Lung microvascular endothelial cell (primary cell): ENCODE data around the gene ALB. TPM values are rescaled to one million over a fixed set of nuclear protein-coding genes. Genes with fewer than 3 reads are reported as not detected.

Source experiments
- DNase-seq, 2 donors: peaks; one replicate each; pipeline versions ENCODE4 v3.0.0 to v3.0.0-alpha.2; 2010; ENCODE audit warnings: low read depth in 2 of 2
- total RNA-seq: library from RNA; depleted of rRNA; stranded (reverse); fragments of >200 nt; gene quantifications from 2 replicates; pipeline ENCODE4 v1.2.1, GENCODE V29; 2014

The ALB gene
- total RNA-seq, 1 donor from 2014 or later: not detected

DNA sequence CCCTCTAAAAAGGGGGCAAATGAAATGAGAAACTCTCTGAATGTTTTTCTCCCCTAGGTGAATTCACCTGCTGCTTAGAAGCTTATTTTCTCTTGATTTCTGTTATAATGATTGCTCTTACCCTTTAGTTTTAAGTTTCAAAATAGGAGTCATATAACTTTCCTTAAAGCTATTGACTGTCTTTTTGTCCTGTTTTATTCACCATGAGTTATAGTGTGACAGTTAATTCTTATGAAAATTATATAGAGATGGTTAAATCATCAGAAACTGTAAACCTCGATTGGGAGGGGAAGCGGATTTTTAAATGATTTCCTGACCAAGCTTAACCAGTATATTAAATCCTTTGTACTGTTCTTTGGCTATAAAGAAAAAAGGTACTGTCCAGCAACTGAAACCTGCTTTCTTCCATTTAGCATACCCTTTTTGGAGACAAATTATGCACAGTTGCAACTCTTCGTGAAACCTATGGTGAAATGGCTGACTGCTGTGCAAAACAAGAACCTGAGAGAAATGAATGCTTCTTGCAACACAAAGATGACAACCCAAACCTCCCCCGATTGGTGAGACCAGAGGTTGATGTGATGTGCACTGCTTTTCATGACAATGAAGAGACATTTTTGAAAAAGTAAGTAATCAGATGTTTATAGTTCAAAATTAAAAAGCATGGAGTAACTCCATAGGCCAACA lies 4.2 kb downstream of the ALB start:
- DNase-seq: no peak

DNA sequence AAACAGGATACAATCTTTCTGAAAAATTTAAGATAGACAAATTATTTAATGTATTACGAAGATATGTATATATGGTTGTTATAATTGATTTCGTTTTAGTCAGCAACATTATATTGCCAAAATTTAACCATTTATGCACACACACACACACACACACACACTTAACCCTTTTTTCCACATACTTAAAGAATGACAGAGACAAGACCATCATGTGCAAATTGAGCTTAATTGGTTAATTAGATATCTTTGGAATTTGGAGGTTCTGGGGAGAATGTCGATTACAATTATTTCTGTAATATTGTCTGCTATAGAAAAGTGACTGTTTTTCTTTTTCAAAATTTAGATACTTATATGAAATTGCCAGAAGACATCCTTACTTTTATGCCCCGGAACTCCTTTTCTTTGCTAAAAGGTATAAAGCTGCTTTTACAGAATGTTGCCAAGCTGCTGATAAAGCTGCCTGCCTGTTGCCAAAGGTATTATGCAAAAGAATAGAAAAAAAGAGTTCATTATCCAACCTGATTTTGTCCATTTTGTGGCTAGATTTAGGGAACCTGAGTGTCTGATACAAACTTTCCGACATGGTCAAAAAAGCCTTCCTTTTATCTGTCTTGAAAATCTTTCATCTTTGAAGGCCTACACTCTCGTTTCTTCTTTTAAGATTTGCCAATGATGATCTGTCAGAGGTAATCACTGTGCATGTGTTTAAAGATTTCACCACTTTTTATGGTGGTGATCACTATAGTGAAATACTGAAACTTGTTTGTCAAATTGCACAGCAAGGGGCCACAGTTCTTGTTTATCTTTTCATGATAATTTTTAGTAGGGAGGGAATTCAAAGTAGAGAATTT lies 5.2 kb downstream of the ALB start:
- DNase-seq: no peak

- no peak for DNase-seq
These were observed 6.0 kb downstream of the ALB start for GRCh38 chr4:73409978-73410548.

DNA sequence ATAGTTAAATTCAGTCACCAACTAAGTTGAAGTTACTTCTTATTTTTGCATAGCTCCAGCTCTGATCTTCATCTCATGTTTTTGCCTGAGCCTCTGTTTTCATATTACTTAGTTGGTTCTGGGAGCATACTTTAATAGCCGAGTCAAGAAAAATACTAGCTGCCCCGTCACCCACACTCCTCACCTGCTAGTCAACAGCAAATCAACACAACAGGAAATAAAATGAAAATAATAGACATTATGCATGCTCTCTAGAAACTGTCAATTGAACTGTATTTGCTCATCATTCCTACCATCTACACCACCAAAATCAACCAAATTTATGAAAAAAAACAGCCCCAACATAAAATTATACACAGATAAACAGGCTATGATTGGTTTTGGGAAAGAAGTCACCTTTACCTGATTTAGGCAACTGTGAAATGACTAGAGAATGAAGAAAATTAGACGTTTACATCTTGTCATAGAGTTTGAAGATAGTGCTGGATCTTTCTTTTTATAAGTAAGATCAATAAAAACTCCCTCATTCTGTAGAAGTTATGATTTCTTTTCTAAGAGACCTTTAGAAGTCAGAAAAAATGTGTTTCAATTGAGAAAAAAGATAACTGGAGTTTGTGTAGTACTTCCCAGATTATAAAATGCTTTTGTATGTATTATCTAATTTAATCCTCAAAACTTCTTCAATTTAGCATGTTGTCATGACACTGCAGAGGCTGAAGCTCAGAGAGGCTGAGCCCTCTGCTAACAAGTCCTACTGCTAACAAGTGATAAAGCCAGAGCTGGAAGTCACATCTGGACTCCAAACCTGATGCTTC lies 7.0 kb downstream of the ALB start:
- no peak for DNase-seq

GRCh38 chr4:73411731-73412414 lies 7.8 kb downstream of the ALB start:
- DNase-seq: no peak

DNA sequence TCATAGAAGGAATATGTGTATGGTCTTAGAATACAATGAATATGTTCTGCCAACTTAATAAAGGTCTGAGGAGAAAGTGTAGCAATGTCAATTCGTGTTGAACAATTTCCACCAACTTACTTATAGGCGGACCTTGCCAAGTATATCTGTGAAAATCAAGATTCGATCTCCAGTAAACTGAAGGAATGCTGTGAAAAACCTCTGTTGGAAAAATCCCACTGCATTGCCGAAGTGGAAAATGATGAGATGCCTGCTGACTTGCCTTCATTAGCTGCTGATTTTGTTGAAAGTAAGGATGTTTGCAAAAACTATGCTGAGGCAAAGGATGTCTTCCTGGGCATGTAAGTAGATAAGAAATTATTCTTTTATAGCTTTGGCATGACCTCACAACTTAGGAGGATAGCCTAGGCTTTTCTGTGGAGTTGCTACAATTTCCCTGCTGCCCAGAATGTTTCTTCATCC lies 9.2 kb downstream of the ALB start:
- no peak for DNase-seq

- DNase-seq: no peak
These were observed 10.8 kb downstream of the ALB start for GRCh38 chr4:73414936-73415271.

DNA sequence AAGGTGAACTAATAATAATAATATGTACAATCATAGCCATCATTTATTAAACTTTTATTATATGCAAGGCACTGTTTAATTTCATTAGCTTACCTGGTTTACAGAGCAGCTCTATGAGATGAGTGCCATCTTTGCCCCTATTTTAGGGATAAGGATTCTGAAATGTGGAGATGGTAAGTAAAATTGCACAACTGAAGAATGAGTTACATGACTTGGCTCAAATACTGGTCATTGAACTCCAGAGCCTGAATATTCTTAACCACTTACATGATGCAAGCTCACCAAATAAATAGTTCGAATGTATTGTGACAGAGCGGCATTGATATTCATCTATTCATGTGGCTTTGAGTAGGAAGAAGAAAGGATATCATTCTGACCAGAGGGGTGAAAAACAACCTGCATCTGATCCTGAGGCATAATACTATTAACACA lies 11.7 kb downstream of the ALB start:
- DNase-seq: no peak

GRCh38 chr4:73416423-73417087 lies 12.5 kb downstream of the ALB start:
- no peak for DNase-seq

DNA sequence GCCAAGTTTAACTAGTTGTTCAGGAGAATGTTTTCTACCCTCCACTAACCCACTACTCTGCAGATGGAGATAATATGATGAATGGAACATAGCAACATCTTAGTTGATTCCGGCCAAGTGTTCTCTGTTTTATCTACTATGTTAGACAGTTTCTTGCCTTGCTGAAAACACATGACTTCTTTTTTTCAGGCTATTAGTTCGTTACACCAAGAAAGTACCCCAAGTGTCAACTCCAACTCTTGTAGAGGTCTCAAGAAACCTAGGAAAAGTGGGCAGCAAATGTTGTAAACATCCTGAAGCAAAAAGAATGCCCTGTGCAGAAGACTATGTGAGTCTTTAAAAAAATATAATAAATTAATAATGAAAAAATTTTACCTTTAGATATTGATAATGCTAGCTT lies 13.3 kb downstream of the ALB start:
- no peak for DNase-seq

DNA sequence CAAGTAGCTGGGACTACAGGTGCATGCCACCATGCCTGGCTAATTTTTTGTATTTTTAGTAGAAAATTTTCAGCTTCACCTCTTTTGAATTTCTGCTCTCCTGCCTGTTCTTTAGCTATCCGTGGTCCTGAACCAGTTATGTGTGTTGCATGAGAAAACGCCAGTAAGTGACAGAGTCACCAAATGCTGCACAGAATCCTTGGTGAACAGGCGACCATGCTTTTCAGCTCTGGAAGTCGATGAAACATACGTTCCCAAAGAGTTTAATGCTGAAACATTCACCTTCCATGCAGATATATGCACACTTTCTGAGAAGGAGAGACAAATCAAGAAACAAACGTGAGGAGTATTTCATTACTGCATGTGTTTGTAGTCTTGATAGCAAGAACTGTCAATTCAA lies 13.9 kb downstream of the ALB start:
- DNase-seq: no peak

GRCh38 chr4:73418677-73419076 lies 14.6 kb downstream of the ALB start:
- no peak for DNase-seq

DNA sequence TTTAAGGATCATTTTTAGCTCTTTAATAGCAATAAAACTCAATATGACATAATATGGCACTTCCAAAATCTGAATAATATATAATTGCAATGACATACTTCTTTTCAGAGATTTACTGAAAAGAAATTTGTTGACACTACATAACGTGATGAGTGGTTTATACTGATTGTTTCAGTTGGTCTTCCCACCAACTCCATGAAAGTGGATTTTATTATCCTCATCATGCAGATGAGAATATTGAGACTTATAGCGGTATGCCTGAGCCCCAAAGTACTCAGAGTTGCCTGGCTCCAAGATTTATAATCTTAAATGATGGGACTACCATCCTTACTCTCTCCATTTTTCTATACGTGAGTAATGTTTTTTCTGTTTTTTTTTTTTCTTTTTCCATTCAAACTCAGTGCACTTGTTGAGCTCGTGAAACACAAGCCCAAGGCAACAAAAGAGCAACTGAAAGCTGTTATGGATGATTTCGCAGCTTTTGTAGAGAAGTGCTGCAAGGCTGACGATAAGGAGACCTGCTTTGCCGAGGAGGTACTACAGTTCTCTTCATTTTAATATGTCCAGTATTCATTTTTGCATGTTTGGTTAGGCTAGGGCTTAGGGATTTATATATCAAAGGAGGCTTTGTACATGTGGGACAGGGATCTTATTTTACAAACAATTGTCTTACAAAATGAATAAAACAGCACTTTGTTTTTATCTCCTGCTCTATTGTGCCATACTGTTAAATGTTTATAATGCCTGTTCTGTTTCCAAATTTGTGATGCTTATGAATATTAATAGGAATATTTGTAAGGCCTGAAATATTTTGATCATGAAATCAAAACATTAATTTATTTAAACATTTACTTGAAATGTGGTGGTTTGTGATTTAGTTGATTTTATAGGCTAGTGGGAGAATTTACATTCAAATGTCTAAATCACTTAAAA lies 15.3 kb downstream of the ALB start:
- DNase-seq: no peak

DNA sequence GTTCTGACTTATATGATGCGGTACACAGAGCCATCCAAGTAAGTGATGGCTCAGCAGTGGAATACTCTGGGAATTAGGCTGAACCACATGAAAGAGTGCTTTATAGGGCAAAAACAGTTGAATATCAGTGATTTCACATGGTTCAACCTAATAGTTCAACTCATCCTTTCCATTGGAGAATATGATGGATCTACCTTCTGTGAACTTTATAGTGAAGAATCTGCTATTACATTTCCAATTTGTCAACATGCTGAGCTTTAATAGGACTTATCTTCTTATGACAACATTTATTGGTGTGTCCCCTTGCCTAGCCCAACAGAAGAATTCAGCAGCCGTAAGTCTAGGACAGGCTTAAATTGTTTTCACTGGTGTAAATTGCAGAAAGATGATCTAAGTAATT lies 16.5 kb downstream of the ALB start:
- no peak for DNase-seq

DNA sequence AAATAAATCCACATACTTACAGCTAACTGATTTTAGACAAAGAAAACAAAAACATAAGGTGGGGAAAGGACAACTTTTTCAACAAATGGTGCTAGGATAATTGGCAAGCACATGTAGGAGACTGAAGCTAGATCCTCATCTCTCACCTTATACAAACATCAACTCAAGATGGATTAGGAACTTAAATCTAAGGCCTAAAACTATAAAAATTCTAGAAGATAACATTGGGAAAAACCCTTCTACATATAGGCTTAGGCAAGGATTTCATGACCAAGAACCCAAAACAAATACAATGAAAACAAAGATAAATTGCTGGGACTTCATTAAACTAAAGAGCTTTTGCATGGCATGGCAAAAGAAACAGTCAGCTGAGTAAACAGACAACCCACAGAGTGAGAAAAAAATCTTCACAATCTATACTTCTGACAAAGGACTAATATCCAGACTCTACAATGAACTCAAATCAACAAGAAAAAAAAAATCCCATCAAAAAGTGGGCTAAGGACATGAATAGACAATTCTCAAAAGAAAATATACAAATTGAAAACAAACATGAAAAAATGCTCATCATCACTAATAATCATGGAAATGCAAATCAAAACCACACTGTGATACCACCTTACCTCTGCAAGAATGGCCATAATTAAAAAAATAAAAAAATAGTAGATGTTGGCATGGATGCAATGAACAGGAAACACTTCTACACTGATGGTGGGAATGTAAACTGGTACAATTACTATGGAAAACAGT lies 17.8 kb downstream of the ALB start:
- DNase-seq: no peak

DNA sequence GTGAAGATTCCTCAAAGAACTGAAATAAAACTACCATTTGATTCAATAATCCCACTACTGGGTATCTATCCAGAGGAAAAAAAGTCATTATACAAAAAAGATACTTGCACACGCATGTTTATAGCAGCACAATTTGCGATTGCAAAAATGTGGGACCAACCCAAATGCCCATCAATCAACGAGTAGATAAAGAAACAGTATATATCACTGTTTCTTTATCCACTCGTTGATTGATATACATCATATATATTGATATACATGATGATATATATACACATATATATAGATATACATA lies 18.3 kb downstream of the ALB start:
- DNase-seq: no peak

DNA sequence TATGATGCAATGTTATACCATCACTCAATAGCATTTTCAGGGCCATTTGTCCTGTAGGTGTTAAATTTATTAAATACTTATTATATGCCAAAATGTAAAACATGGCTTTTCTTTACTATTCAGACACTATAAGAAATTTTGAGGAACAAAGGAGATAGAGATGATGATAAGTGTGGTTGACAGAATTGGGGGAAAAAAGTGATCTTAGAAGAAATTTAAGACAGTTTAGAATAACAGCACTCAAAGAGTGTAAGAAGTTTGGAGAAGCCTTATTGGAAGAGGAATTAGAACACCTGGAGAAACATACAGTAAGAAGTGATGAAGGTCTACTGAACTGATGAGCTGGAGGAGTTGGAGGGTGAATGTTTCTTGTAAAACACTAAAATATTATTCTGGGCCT lies 19.1 kb downstream of the ALB start:
- no peak for DNase-seq

DNA sequence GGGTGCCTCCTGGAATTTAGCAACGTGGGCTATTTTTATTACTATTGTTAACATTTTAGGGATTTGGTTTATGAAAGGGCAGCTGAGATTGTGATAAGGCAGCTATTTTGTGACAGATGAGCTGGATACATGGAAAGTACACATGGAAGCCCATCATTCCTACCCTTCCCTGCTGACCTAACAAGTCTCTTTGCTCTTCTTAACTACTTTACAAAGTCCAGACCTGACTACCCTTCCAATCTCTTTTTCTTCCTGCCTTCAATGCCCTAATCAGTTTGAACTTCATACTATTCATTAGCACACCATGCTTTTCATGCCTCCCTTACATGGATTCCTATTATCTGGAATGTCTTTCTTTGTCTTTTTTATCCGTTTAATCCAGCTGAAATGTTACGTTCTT lies 22.6 kb downstream of the ALB start:
- DNase-seq: no peak

DNA sequence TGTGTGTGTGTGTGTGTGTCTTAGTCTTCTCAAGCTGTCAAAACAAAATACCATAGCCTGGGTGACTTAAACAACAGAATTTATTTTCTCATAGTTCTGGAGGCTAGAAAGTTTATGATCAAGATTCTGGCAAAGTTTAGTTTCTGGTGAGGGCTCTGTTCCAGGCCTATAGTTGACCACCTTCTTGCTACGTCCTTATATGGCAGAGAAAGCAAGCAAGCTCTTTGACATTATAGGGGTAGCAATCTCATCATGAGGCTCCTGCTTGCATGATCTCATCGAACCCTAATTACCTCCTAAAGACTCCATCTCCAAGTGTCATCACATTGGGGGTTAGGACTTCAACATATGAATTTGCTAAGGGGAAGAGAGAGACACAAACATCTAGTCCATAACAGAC lies 25.0 kb downstream of the ALB start:
- DNase-seq: no peak
